ENCODE results near the gene KANSL3.

GRCh38 chr2:96602330-96602823 is 35.7 kb downstream of the KANSL3 start:
- no peak for TF ChIP-seq POLR2A (IDR thresholded peaks at IDR 0.05)
- TF ChIP-seq CTCF (IDR thresholded peaks at IDR 0.05) = no peak
